Activated CD4-positive, alpha-beta T cell treated with anti-CD3 and anti-CD28 coated beads, Interleukin-10, Interleukin-2, amounts not matched to agents 100 ng/mL and 50 ng/mL, durations not matched to agents 16 hours and 8 hours (primary cell): Measurements from ENCODE around the gene ARPC2.
"Not testable (repeated sequence)": the region's sequence is repeated elsewhere in the genome, so short reads cannot be mapped to it uniquely, and the experiment has no call there.

Experiments used
- DNase-seq: peaks from one replicate; pipeline ENCODE4 v3.0.0-alpha.2; 2020

Gene ARPC2

DNA sequence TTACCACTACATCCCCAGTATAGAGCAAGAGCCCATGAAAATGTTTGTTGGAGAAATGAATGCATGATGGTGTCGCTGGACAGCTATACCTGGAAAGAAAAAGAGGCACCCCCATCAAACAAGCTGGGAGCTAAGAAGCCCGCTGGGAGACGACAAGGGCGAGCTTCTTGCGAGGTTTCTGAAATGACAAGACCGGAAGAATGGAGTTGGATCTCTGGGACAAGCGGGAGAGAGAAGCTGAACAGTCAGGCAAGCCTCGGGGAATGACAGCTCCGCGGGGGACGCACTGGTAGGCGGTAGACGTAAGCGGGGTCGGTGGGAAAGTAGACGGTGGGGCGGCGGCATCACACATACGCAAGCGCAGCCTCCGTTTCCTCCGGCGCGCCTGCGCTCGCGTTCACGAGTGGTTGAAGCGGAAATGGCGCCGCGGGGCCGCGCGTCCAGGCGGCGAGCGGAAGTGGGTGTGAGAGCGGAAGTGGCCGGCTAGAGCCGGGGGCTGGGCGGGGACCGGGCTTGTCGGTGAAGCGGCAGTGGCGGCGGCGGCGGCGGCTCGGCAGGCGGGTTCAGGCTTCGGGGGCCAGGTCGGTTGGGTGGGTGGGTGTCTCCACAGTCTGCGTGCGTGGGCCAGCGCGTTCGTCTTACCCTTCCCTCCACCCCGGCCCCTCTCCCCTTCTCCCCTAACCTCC lies at the start of gene ARPC2:
Gene ARPC2 (plus strand): TSS at position 516 of the 686 bp plus-strand sequence. CDS start 282 bp downstream, outside the sequence.
- peak; percentile 96 for DNase-seq

DNA sequence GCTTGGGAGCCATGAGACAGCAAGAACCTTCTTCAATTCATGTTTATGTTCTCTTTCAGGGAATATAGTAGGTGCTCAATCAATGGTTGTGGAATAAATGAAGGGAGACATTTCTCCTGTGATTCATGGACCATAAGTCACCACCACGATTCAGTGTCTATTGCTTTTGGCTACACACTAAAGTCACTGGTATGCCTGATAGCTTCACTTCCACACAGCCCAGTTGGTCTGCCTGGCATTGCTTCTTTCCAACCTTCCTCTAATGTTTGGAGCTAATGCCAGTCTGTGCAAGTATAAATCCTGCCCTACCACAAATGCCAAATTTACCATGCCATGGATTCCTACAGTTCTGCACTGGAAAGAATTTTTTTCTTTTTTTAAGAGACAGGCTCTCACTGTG lies 49.0 kb upstream of the ARPC2 start:
- no peak for DNase-seq

GRCh38 chr2:218168635-218169462 lies 48.1 kb upstream of the ARPC2 start:
- peak; percentile 63 for DNase-seq

DNA sequence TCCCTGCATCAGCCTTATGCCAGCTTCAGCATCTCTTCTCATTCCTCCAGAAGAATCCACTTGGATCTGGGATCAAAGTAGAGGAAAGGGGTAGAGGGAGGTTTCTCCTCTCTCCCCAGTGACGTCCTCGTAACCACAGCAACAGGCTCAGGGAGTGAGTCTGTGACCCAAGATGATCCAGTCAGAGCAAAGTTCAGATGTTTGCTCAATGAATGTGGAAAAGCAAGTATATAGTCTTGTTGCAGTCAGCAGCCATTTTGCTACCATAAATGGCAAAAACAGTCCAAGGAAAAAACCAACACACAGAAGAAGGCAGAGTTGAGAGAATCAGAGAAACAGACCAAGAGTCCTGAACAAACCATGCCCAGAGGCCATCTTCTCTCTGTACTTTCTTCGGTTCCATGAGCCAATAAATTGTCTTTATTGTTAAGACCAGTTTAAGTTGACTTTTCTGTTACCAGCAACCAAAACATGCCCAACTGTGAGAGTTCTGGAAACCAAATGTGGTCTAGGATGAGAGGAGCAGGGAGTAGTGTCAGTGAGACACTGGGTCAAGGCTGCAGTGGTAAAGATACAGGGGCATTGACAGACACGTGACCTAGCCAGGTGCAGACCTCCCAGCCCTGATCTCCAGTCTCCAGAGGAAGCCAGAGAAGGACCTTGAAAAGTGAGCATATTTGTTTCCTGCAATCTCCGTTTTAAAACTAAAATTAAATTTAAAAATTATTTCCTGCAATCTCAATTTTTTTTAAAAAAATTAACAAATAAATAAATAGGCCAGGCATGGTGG lies 47.0 kb upstream of the ARPC2 start:
- no peak for DNase-seq

- not testable (repeated sequence) for DNase-seq
Observed at GRCh38 chr2:218171744-218172143, 45.2 kb upstream of the ARPC2 start.

GRCh38 chr2:218172845-218173244 lies 44.1 kb upstream of the ARPC2 start:
- DNase-seq: no peak

DNA sequence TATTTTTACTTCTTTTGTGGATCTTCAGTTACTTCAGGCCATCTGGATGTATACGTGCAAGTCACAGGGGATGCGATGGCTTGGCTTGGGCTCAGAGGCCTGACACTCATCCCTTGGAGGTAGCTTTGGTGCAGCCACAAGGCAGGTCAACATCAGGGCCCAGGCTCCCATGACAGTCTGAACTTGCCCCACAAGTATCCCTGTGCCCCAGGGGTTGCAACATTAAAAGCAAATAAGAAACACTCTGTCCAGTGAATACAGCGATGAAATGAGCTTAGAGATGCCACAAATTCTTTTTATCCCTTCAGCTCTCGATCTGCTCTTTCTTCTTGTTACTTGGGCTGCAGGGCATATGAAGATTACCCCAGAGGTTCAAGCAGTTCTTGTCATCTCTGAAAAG lies 37.2 kb upstream of the ARPC2 start:
- DNase-seq: no peak

GRCh38 chr2:218180467-218181114 lies 36.4 kb upstream of the ARPC2 start:
- DNase-seq: no peak

DNA sequence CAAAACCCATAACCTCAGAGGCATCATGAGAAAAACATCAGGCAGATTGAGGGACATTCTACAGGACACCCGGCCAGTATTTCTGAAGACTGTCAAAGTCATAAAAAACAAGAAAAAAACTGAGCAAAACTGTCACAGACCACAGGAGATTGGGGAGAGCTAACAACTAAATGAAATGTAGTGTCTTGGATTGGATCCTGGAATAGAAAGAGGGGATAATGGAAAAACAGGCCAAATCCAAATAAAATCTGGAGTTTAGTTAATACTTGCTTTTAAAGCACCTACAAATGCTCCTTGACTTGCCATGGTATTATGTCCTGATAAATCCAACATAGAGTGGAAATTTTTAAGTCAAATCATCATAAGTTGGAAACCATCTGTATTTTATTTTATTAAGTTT lies 32.7 kb upstream of the ARPC2 start:
- no peak for DNase-seq

DNA sequence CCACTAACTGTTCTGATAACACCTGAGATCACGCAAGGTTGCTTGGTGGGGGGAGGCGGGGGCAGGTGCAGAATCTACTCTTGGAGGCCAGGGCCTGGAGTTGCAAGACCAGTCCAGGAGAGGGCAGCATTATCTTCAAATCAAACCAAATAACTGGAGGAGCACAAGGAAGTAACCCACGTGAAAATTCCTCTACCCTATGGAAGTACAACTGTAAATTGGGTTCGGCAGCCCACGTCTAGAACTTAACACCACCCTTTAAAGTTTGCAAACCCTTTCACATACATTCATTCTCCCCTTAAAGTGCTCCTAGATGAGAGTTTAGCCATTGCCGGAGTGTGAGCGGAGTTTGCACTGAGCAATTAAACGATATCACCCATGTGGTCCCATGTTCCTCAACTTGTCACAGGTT lies 30.6 kb upstream of the ARPC2 start:
- peak; percentile 81 for DNase-seq

GRCh38 chr2:218186876-218187275 lies 30.1 kb upstream of the ARPC2 start:
- no peak for DNase-seq

DNA sequence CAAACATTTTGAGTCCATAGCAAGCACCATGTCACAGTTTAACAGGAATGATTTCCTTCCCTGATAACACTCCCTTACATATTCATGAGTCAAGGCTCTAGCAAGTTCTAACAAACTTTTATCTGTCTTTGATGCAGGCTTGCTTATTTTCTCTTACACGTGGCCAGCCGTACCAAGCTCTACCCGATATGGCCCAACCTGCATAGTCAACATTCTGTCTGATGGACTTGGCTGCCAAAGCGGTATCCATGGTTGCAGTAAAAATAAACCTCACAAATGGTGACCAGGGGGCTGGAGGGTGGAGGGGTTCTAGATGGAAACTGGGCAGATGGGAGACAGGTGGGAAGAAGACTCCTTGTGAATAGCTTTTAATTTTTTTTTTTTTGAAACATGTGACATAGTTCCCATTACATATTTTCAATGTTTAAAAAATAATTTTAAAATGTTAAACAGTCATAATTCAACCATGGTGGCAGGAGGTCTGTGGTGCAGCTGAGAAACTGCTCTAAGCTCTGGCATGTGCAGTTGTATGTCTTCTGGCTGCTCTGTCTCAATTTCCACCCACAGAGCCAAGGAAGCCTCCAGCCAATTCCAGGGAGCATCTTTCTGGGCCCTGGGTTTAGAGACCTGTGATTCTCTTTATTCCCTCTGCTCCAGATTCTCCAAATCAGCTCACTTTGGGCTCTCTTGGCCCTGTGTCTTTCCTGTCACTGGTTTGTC lies 29.5 kb upstream of the ARPC2 start:
- DNase-seq: no peak

- DNase-seq: no peak
Observed at GRCh38 chr2:218188528-218188927, 28.5 kb upstream of the ARPC2 start.

DNA sequence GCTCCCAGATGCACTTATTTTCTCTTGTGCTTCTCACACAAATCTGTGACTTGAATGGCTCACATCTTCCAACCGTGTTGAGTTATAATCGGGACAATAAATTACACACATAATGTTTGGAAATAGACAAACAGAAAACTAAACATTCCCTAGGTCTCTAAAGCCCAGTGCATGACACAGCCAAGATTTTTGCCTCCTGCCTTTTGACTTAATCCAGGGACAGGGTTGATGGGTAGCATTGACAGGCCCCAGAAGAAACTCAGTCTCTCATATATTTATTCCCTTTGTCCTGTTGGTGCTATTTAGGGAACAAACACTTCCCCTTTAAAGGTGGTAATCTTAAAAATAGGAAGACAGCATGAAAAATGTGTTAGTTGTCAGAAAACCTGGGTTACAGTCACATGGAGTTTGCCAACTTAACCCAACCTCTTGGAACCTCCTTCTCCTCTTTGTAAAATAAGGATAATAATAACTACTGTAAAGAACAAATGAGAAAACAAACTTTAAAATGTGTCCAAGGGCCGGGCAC lies 24.0 kb upstream of the ARPC2 start:
- DNase-seq: no peak

GRCh38 chr2:218193701-218194100 lies 23.3 kb upstream of the ARPC2 start:
- no peak for DNase-seq

- no peak for DNase-seq
Observed at GRCh38 chr2:218194880-218195279, 22.1 kb upstream of the ARPC2 start.

DNA sequence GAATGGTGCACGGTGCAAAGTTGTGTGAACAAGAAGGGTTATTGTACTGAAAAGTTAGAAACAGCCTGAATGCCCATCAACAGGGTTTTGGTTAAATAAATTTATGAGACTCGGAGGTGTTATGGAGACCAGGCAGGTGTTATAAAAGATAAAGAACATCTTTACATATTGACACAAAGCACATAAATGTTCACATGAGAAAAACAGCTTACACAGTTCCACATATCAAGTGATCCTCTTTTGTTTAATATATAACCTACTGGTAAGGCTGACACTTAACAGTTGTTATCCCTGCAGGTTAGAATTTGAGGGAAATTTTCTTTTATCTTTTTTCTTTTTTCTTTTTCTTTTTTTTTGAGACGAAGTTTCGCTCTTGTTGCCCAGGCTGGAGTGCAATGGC lies 20.0 kb upstream of the ARPC2 start:
- no peak for DNase-seq

- no peak for DNase-seq
Observed at GRCh38 chr2:218202266-218202665, 14.7 kb upstream of the ARPC2 start.

DNA sequence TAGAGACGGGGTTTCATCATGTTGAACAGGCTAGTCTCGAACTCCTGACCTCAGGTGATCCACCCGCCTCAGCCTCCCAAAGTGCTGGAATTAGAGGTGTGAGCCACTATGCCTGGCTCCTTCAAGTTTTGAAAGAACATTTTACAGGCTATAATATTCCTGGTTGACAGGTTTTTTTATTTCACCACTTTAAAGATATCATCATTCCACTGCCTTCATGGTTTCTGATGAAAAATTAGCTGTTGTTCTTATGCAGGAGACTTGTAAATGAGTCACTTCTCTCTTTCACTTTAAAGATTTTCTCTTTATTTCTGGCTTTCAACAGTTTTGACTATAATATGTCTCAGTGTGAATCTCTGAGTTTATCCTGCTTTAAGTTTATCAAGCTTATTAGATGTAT lies 7.9 kb upstream of the ARPC2 start:
- no peak for DNase-seq

- DNase-seq: no peak
Observed at GRCh38 chr2:218214116-218214515, 2.9 kb upstream of the ARPC2 start.

DNA sequence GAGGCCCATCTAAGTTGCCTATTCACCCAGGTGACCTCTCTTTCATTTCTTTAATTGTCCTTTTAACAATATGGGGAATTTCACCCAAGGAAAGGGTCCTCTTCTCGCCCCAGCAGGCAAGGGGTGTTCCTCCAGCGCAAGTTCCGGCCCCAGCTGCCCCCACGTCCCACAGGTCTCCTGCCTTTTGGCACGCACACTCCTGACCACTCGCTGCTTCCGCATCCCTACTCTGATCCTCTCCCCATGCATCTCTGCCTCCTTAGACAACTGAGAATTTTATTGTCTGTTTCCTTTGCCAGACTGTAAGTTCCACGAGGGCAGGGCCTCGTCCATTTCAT lies 684 bp upstream of the ARPC2 start:
- DNase-seq: no peak
